ENCODE results near the gene HIGD2B.
"Not testable (repeated sequence)": the region's sequence is repeated elsewhere in the genome, so short reads cannot be mapped to it uniquely, and the experiment has no call there.

- TF ChIP-seq EZH2phosphoT487 (IDR thresholded peaks at IDR 0.05; ENCODE audit: insufficient read depth, low read depth); EZH2 (IDR thresholded peaks at IDR 0.05; ENCODE audit: insufficient read depth, poor library complexity, severe bottlenecking): not testable (repeated sequence)
Observed at GRCh38 chr15:72648631-72649253, 37.2 kb downstream of the HIGD2B start.

Measured in GM23248 (cell line).